ENCODE results near the gene PTGES. TPM values are rescaled to one million over a fixed set of nuclear protein-coding genes. Genes with fewer than 3 reads are reported as not detected.

Gene PTGES
- total and polyA plus RNA-seq, 2 experiments from 2014 or later, result 2.8 to 3.6 TPM

- no peak for TF ChIP-seq CTCF (conservative IDR thresholded peaks at IDR 0.05; ENCODE audit: low read depth in 2 of 2)
- TF ChIP-seq ETS1 (IDR thresholded peaks at IDR 0.05), result no peak
- TF ChIP-seq EZH2 (IDR thresholded peaks at IDR 0.05; ENCODE audit: low read depth, unreplicated experiment), result no peak
- TF ChIP-seq, protein P1, sequence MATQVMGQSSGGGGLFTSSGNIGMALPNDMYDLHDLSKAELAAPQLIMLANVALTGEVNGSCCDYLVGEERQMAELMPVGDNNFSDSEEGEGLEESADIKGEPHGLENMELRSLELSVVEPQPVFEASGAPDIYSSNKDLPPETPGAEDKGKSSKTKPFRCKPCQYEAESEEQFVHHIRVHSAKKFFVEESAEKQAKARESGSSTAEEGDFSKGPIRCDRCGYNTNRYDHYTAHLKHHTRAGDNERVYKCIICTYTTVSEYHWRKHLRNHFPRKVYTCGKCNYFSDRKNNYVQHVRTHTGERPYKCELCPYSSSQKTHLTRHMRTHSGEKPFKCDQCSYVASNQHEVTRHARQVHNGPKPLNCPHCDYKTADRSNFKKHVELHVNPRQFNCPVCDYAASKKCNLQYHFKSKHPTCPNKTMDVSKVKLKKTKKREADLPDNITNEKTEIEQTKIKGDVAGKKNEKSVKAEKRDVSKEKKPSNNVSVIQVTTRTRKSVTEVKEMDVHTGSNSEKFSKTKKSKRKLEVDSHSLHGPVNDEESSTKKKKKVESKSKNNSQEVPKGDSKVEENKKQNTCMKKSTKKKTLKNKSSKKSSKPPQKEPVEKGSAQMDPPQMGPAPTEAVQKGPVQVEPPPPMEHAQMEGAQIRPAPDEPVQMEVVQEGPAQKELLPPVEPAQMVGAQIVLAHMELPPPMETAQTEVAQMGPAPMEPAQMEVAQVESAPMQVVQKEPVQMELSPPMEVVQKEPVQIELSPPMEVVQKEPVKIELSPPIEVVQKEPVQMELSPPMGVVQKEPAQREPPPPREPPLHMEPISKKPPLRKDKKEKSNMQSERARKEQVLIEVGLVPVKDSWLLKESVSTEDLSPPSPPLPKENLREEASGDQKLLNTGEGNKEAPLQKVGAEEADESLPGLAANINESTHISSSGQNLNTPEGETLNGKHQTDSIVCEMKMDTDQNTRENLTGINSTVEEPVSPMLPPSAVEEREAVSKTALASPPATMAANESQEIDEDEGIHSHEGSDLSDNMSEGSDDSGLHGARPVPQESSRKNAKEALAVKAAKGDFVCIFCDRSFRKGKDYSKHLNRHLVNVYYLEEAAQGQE (IDR thresholded peaks at IDR 0.05; ENCODE audit: unreplicated experiment), result no peak
- no peak for TF ChIP-seq POLR2AphosphoS5 (IDR thresholded peaks at IDR 0.05; ENCODE audit: low read depth)
- no peak for TF ChIP-seq ZNF114 (CRISPR knock-in tag; IDR thresholded peaks at IDR 0.05)
- no peak for TF ChIP-seq STAT1 (IDR thresholded peaks at IDR 0.05; ENCODE audit: unreplicated experiment)
Observed at GRCh38 chr9:129694243-129694646, 58.6 kb downstream of the PTGES start (continued).

DNA sequence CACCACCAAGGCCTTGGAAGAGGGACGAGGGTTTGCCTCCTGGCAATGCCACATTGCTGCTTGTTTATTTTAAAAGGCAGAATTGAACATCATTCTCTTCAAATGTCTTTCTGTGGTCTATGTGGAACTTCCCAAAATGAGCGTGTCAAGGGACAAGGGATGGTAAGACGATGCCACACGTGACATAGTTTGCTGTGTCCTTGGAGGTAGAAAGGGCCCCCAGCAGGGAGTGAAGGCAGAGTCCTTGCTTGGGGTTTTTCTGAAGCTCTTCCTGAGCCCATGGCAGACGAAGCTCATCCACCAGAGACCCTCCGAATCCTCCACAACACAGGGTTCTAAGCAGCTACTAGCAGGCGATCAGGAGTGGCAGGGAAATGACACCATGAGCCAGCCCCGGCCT, 59.1 kb downstream of the PTGES start:
- H3K79me2 ChIP-seq (replicated peaks; ENCODE audit: insufficient read depth), result no peaks in the 10 kb centered on the region
- H3K4me1 Mint-ChIP-seq, result peaks cover 6% of the 10 kb centered on the region; the same call in 2 of the 3 replicates

More for the DNA sequence above, 59.1 kb downstream of the PTGES start:
- Mint-ChIP-seq H3K27me3 (ENCODE audit: insufficient read depth, low read depth, poor library complexity) (peaks cover 10% of the 10 kb centered on the region), H3K4me3 (no peak overlapping the region), H3K9me3 (no peaks in the 10 kb centered on the region), H3K36me3 (ENCODE audit: low read depth) (no peaks in the 10 kb centered on the region), H3K27ac (no peak overlapping the region)
- no peaks in the 10 kb centered on the region for H4K20me1 ChIP-seq (replicated peaks; ENCODE audit: insufficient read depth)
- ATAC-seq (no peak), DNase-seq (ENCODE audit: low spot score) (no peak)
- no peak overlapping the region for H3K27ac ChIP-seq (ENCODE audit: low read depth)
- peaks cover 6% of the 10 kb centered on the region for H3K27me3 ChIP-seq (ENCODE audit: insufficient read depth)
- no peak overlapping the region for H2AFZ ChIP-seq
- no peaks in the 10 kb centered on the region for H3K9me2 ChIP-seq (ENCODE audit: insufficient read depth)
- TF ChIP-seq ZNF114 (CRISPR knock-in tag; IDR thresholded peaks at IDR 0.05) (no peak), EZH2phosphoT487 (IDR thresholded peaks at IDR 0.05; ENCODE audit: unreplicated experiment) (no peak), ETS1 (IDR thresholded peaks at IDR 0.05) (no peak)
- no peak overlapping the region for H3K4me3 ChIP-seq
- H3K4me2 ChIP-seq, result no peak overlapping the region
- no peaks in the 10 kb centered on the region for H3K36me3 ChIP-seq (ENCODE audit: insufficient read depth)
- no peaks in the 10 kb centered on the region for H3F3A ChIP-seq (replicated peaks; ENCODE audit: low read depth)
- H3K4me1 ChIP-seq (ENCODE audit: insufficient read depth), result peaks cover 8% of the 10 kb centered on the region; the same call in 1 of the 2 replicates

All from GM23338 (cell line).